ENCODE results near the gene TTLL8. TPM values are rescaled to one million over a fixed set of nuclear protein-coding genes. Genes with fewer than 3 reads are reported as not detected.

TTLL8 gene
- total and polyA plus RNA-seq, 4 donors, result not detected

DNA sequence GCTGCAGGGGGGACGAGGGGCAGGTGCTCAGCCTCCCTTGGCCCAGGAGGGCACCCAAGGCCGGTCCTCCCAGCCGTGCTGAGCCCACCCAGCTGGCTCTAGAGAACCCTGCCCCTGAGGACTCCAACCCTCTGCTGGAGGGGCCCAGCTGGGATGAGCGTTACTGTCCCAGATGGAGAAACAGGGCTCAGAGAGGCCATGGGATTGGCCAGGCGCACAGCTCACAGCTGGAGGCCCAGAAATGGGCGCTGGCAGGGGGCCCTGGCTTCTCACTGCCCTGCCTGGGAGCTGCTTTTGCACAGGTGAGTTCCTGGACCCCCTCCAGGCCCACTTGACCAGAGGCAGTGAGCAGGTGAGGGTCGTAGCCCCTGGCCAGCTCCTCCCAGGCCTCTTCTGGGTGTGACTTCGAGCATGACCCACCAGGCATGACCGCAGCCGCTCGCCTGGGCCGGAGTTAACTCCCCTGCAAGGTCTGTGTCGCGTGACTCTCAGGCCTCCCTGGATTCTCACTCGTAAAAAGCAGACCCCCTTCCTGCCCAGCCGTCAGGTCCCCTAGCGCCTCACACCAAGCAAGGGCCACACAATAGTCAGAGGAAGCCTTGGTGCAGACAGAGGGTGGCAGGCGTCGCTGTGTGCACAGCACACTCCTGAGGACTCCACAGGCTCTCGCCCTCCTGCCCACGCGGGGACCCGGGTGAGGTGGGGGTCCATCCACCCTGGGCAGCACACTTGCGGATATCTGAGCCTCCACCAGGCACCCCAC lies 25.8 kb downstream of the TTLL8 start:
- peaks cover 0 to 2% (median 0%) of the 10 kb centered on the region in 4 donors for H3K27me3 ChIP-seq (ENCODE audit: control insufficient read depth in 4 of 4, insufficient read depth in 4 of 4, low read length in 3 of 4)
- TF ChIP-seq, protein P1, sequence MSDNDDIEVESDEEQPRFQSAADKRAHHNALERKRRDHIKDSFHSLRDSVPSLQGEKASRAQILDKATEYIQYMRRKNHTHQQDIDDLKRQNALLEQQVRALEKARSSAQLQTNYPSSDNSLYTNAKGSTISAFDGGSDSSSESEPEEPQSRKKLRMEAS (IDR thresholded peaks at IDR 0.05), result no peak
- H3K9me3 ChIP-seq (ENCODE audit: control insufficient read depth in 4 of 4, low read length in 3 of 4), result no peaks in the 10 kb centered on the region
- peaks cover 0 to 7% (median 0%) of the 10 kb centered on the region in 4 donors for H3K4me1 ChIP-seq (ENCODE audit: control insufficient read depth in 4 of 4, insufficient read depth in 4 of 4, low read length in 3 of 4)
- no peaks in the 10 kb centered on the region for H3K36me3 ChIP-seq (ENCODE audit: control insufficient read depth in 4 of 4, insufficient read depth in 3 of 4, low read depth in 1 of 4, low read length in 3 of 4)
- H3K27ac ChIP-seq (ENCODE audit: low read depth in 1 of 2, low read length in 2 of 2), result no peak overlapping the region
- 85% methylated on average over 24 of the region's 24 CpGs for WGBS
- H3K4me3 ChIP-seq (ENCODE audit: low read depth in 1 of 3, low read length in 3 of 3), result no peak overlapping the region
- H3K9ac ChIP-seq (ENCODE audit: low read depth in 1 of 2, low read length in 2 of 2), result no peak overlapping the region
- no peak for DNase-seq (ENCODE audit: low spot score)

GRCh38 chr22:50031189-50032091 lies 26.7 kb downstream of the TTLL8 start:
- Histone ChIP-seq H3K4me1 (ENCODE audit: control insufficient read depth in 4 of 4, insufficient read depth in 4 of 4, low read length in 3 of 4) (peaks cover 0 to 7% (median 0%) of the 10 kb centered on the region in 4 donors), H3K4me3 (ENCODE audit: low read depth in 1 of 3, low read length in 3 of 3) (no peak overlapping the region), H3K9me3 (ENCODE audit: control insufficient read depth in 4 of 4, low read length in 3 of 4) (no peaks in the 10 kb centered on the region), H3K9ac (ENCODE audit: low read depth in 1 of 2, low read length in 2 of 2) (no peak overlapping the region), H3K36me3 (ENCODE audit: control insufficient read depth in 4 of 4, insufficient read depth in 3 of 4, low read depth in 1 of 4, low read length in 3 of 4) (no peaks in the 10 kb centered on the region), H3K27ac (ENCODE audit: low read depth in 1 of 2, low read length in 2 of 2) (no peak overlapping the region), H3K27me3 (ENCODE audit: control insufficient read depth in 4 of 4, insufficient read depth in 4 of 4, low read length in 3 of 4) (peaks cover 0 to 2% (median 0%) of the 10 kb centered on the region in 4 donors)
- 92% methylated on average over 49 of the region's 49 CpGs for WGBS
- no peak for TF ChIP-seq HNF4A (conservative IDR thresholded peaks at IDR 0.05)
- TF ChIP-seq, protein P2, sequence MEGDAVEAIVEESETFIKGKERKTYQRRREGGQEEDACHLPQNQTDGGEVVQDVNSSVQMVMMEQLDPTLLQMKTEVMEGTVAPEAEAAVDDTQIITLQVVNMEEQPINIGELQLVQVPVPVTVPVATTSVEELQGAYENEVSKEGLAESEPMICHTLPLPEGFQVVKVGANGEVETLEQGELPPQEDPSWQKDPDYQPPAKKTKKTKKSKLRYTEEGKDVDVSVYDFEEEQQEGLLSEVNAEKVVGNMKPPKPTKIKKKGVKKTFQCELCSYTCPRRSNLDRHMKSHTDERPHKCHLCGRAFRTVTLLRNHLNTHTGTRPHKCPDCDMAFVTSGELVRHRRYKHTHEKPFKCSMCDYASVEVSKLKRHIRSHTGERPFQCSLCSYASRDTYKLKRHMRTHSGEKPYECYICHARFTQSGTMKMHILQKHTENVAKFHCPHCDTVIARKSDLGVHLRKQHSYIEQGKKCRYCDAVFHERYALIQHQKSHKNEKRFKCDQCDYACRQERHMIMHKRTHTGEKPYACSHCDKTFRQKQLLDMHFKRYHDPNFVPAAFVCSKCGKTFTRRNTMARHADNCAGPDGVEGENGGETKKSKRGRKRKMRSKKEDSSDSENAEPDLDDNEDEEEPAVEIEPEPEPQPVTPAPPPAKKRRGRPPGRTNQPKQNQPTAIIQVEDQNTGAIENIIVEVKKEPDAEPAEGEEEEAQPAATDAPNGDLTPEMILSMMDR (IDR thresholded peaks at IDR 0.05; ENCODE audit: low read depth, low read length, missing input control), result no peak
- no peak for TF ChIP-seq FOXA2 (IDR thresholded peaks at IDR 0.05)
- TF ChIP-seq YY1 (IDR thresholded peaks at IDR 0.05), result no peak
- no peak for TF ChIP-seq RAD21 (IDR thresholded peaks at IDR 0.05)
- no peak for TF ChIP-seq FOXA1 (IDR thresholded peaks at IDR 0.05)
- TF ChIP-seq, protein P3, sequence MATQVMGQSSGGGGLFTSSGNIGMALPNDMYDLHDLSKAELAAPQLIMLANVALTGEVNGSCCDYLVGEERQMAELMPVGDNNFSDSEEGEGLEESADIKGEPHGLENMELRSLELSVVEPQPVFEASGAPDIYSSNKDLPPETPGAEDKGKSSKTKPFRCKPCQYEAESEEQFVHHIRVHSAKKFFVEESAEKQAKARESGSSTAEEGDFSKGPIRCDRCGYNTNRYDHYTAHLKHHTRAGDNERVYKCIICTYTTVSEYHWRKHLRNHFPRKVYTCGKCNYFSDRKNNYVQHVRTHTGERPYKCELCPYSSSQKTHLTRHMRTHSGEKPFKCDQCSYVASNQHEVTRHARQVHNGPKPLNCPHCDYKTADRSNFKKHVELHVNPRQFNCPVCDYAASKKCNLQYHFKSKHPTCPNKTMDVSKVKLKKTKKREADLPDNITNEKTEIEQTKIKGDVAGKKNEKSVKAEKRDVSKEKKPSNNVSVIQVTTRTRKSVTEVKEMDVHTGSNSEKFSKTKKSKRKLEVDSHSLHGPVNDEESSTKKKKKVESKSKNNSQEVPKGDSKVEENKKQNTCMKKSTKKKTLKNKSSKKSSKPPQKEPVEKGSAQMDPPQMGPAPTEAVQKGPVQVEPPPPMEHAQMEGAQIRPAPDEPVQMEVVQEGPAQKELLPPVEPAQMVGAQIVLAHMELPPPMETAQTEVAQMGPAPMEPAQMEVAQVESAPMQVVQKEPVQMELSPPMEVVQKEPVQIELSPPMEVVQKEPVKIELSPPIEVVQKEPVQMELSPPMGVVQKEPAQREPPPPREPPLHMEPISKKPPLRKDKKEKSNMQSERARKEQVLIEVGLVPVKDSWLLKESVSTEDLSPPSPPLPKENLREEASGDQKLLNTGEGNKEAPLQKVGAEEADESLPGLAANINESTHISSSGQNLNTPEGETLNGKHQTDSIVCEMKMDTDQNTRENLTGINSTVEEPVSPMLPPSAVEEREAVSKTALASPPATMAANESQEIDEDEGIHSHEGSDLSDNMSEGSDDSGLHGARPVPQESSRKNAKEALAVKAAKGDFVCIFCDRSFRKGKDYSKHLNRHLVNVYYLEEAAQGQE (IDR thresholded peaks at IDR 0.05), result no peak
- no peak for TF ChIP-seq JUND (IDR thresholded peaks at IDR 0.05)
- no peak for DNase-seq (ENCODE audit: low spot score)
